Limb (tissue), 2 donors: ENCODE results near the gene HMCN1.

Experiments
- DNase-seq, 2 donors: peaks; one replicate each; pipeline ENCODE4 v3.0.0-alpha.2; 2016; ENCODE audit errors: extremely low spot score in 2 of 2

HMCN1 gene

DNA sequence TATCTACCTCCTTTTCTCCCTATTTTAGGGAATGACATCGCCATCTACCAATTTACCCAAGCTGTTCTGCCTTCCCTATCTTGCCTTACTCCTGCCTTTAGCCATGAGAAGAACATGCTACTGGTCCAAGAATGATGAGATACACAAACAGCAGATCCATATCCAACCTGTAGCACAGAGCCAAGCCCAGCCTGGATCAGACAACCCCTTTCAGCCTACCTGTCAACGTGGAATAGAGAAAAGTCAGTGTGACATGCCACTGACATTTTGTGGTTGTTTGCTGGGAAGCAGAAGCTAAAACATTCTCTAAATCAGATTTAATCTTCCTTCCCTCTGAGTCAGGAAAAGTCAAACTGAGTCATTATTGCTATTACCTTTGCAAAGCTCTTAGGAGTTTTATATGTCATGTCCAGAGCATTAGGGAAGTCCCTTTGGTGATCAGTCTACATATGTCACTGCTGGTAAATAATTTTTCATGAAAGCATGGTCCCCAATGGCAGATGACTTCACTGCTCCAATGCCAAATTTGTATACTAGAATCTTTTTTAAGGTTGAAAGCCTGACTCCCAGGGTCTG, 497.8 kb downstream of the HMCN1 start:
- no peak for DNase-seq

GRCh38 chr1:186234976-186235686, 500.9 kb downstream of the HMCN1 start:
- no peak for DNase-seq

DNA sequence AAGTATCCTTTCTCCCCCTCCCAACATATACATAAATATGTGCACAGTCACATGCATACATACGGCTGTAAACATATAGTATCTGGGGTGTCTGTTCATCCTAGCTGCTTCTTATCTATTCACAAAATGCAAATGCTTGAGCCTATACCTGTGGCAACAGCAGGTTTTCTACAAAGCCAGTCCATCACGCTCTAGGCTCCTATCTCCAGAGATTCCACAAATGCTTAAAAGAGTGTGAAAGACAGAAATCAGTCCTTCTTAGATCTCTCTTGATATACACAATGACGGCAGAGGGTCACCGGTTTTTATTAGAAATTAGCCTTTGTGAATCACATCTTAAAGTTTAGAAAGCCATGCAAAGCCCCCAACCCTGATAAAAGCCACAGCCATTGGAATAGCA, 501.5 kb downstream of the HMCN1 start:
- no peak for DNase-seq

- DNase-seq = no peak
Measured at GRCh38 chr1:186236921-186237320, 502.7 kb downstream of the HMCN1 start.

- DNase-seq = no peak
Measured at GRCh38 chr1:186239171-186239570, 505.0 kb downstream of the HMCN1 start.

DNA sequence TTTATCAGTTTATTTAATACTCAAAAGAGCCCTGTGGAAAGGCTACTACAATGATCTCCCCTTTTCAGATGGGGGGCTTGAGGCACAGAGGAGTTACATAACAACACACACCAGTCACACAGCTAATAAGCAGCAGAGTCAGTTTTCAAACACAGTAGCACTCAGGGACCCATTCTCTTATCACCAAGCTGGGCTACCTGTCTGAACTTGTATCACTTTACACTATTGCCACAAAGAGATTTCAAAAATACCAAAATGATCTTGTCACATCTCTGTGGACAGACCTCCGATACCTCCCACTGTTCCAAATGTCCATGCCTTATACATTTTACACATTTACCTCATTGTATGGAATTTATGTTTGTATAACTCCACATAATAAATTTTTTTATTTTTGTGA, 506.2 kb downstream of the HMCN1 start:
- no peak for DNase-seq
